CD14-positive monocyte (primary cell): ENCODE data around the gene INPP5A. TPM values are rescaled to one million over a fixed set of nuclear protein-coding genes. Genes with fewer than 3 reads are reported as not detected.
A peak's percentile ranks its signal among the peaks of the same experiment; 100 is the strongest.

ENCODE experiments used
- DNase-seq, 3 donors: peaks; one replicate each; pipeline ENCODE4 v3.0.0-alpha.2; 2011 to 2022
- H2AFZ ChIP-seq: 2 replicates; pipeline ENCODE4 v1.6.0; 2012; ENCODE audit warnings: mild to moderate bottlenecking, low read depth, low read length, inconsistent platforms; ENCODE audit not compliant: insufficient read depth, poor library complexity, severe bottlenecking
- H3K27ac ChIP-seq, 2 donors: 1 replicate in 1 of 2; 2 replicates in 1 of 2; pipeline ENCODE4 v1.5.1; 2012 to 2013; ENCODE audit warnings: low read length in 2 of 2, control low read depth in 1 of 2, inconsistent platforms in 1 of 2, low read depth in 1 of 2, mild to moderate bottlenecking in 1 of 2
- H3K27me3 ChIP-seq, 2 donors: one replicate each; pipeline versions ENCODE4 v1.6.0 to v1.6.1; 2011 to 2013; ENCODE audit warnings: low read length in 2 of 2; ENCODE audit not compliant: control insufficient read depth in 2 of 2, insufficient read depth in 2 of 2
- H3K36me3 ChIP-seq, 2 donors: replicated peaks in 1 of 2; 1 replicate in 1 of 2; 2 replicates in 1 of 2; pipeline versions ENCODE4 v1.5.1 to v1.6.1; 2012 to 2013; ENCODE audit warnings: low read length in 2 of 2, control low read depth in 1 of 2, inconsistent platforms in 1 of 2, mild to moderate bottlenecking in 1 of 2; ENCODE audit not compliant: insufficient read depth in 2 of 2, control insufficient read depth in 1 of 2
- H3K4me1 ChIP-seq, 2 donors: 1 replicate in 1 of 2; 2 replicates in 1 of 2; pipeline versions ENCODE4 v1.5.1 to v1.6.1; 2012 to 2013; ENCODE audit warnings: low read length in 2 of 2, control low read depth in 1 of 2, inconsistent platforms in 1 of 2, mild to moderate bottlenecking in 1 of 2, moderate library complexity in 1 of 2; ENCODE audit not compliant: insufficient read depth in 2 of 2, control insufficient read depth in 1 of 2
- H3K4me2 ChIP-seq: replicated peaks from 2 replicates; pipeline ENCODE3; 2012; ENCODE audit warnings: low read length, moderate library complexity, mild to moderate bottlenecking; ENCODE audit not compliant: poor library complexity, severe bottlenecking; ENCODE audit errors: extremely low read depth
- H3K4me3 ChIP-seq, 3 experiments: fragments of 200-600 bp in 1 of 3; sonication (generic) in 1 of 3; replicated peaks in 1 of 3; 1 replicate in 2 of 3; 2 replicates in 1 of 3; pipeline ENCODE4 v1.5.1; 2011 to 2013; ENCODE audit warnings: low read length in 3 of 3, mild to moderate bottlenecking in 3 of 3, control low read depth in 2 of 3, low read depth in 2 of 3, inconsistent platforms in 1 of 3, moderate library complexity in 1 of 3
- H3K79me2 ChIP-seq: 2 replicates; pipeline ENCODE4 v1.6.0; 2012; ENCODE audit warnings: mild to moderate bottlenecking, control low read depth, inconsistent platforms, low read length, moderate library complexity; ENCODE audit not compliant: insufficient read depth
- H3K9ac ChIP-seq: 2 replicates; pipeline ENCODE4 v1.6.0; 2017; ENCODE audit warnings: low read length, mild to moderate bottlenecking; ENCODE audit not compliant: insufficient read depth, poor library complexity, severe bottlenecking
- H3K9me3 ChIP-seq, 2 donors: replicated peaks in 1 of 2; 1 replicate in 1 of 2; 2 replicates in 1 of 2; pipeline versions ENCODE4 v1.5.1 to v1.6.1; 2012 to 2013; ENCODE audit warnings: low read length in 2 of 2, control low read depth in 1 of 2; ENCODE audit not compliant: control insufficient read depth in 1 of 2, insufficient read depth in 1 of 2
- H4K20me1 ChIP-seq: 2 replicates; pipeline ENCODE4 v1.6.0; 2012; ENCODE audit warnings: mild to moderate bottlenecking, low read length, control low read depth, moderate library complexity; ENCODE audit not compliant: insufficient read depth
- H3K27ac Mint-ChIP-seq, 7 donors: one replicate each; pipeline ENCODE4 v1.8.0; 2020; ENCODE audit warnings: mild to moderate bottlenecking in 7 of 7, mixed read lengths in 7 of 7, moderate library complexity in 6 of 7, inconsistent platforms in 2 of 7
- H3K27me3 Mint-ChIP-seq, 3 donors: one replicate each; pipeline ENCODE4 v1.8.0; 2021 to 2022; ENCODE audit warnings: low read depth in 3 of 3, mild to moderate bottlenecking in 3 of 3, mixed read lengths in 3 of 3, moderate library complexity in 3 of 3, inconsistent platforms in 1 of 3
- H3K36me3 Mint-ChIP-seq, 2 donors: one replicate each; pipeline ENCODE4 v1.8.0; 2020; ENCODE audit warnings: mixed read lengths in 2 of 2, inconsistent platforms in 1 of 2, mild to moderate bottlenecking in 1 of 2
- H3K4me1 Mint-ChIP-seq: one replicate; pipeline ENCODE4 v1.8.0; 2020; ENCODE audit warnings: mild to moderate bottlenecking, mixed read lengths
- H3K4me3 Mint-ChIP-seq, 2 donors: one replicate each; pipeline ENCODE4 v1.8.0; 2020; ENCODE audit warnings: mild to moderate bottlenecking in 2 of 2, mixed read lengths in 2 of 2, moderate library complexity in 1 of 2
- H3K9me3 Mint-ChIP-seq, 7 donors: one replicate each; pipeline ENCODE4 v1.8.0; 2020 to 2022; ENCODE audit warnings: mixed read lengths in 7 of 7, mild to moderate bottlenecking in 6 of 7, moderate library complexity in 6 of 7, inconsistent platforms in 2 of 7
- CTCF ChIP-seq: fragments of 200-600 bp; IDR thresholded peaks from one replicate; pipeline ENCODE4 v1.8.0; 2022; ENCODE audit warnings: antibody characterized with exemption, mild to moderate bottlenecking
- WGBS: methylation state at CpG from one replicate; pipeline ENCODE4 v1.1.5; 2013; ENCODE audit warnings: missing lambda C conversion rate; ENCODE audit not compliant: insufficient coverage; 5-methylcytosine and 5-hydroxymethylcytosine counted together
- intact Hi-C, 2 donors: fragments of 100-400 bp; cut with micrococcal nuclease; formaldehyde crosslinking; loops; one replicate each; pipeline versions ENCODE4 v1.15.0 to v1.15.1; 2023
- polyA plus RNA-seq, 3 donors: library from polyadenylated mRNA; depleted of rRNA in 1 of 3; unstranded in 2 of 3; stranded (reverse) in 1 of 3; fragments of 300-500 nt in 2 of 3; fragments of >200 nt in 1 of 3; fragmentation: Illumina TruSeq in 2 of 3; gene quantifications; 1 replicate in 2 of 3; 2 replicates in 1 of 3; pipeline ENCODE4 v1.2.3, GENCODE V29; 2012 to 2021

Gene INPP5A
- polyA plus RNA-seq, 3 donors, result 0.87 to 17.2 (median 2.9) TPM

GRCh38 chr10:132580617-132581016 is 43.0 kb downstream of the INPP5A start:
- no peaks in the 10 kb centered on the region for H3K9me3 ChIP-seq
- Mint-ChIP-seq H3K4me3 (no peak overlapping the region), H3K36me3 (peaks cover 32 to 47% of the 10 kb centered on the region in 2 donors), H3K27me3 (peaks cover 0 to 16% (median 7%) of the 10 kb centered on the region in 3 donors), H3K4me1 (peaks cover 33% of the 10 kb centered on the region), H3K9me3 (peaks cover 0 to 8% (median 0%) of the 10 kb centered on the region in 7 donors), H3K27ac (peak overlapping the region in 1 of 7 donors; percentile 62)
- no peak overlapping the region for H2AFZ ChIP-seq
- no peak overlapping the region for H3K4me3 ChIP-seq
- TF ChIP-seq CTCF, result no peak
- peaks cover 53% of the 10 kb centered on the region for H4K20me1 ChIP-seq
- peaks cover 97% of the 10 kb centered on the region for H3K79me2 ChIP-seq
- 100% methylated on average over 1 of the region's 1 CpG for WGBS
- H3K27me3 ChIP-seq, result no peaks in the 10 kb centered on the region
- DNase-seq, result no peak
- H3K4me2 ChIP-seq, result no peak overlapping the region
- H3K4me1 ChIP-seq, result peaks cover 41 to 54% of the 10 kb centered on the region in 2 donors
- H3K27ac ChIP-seq, result no peak overlapping the region
- H3K9ac ChIP-seq, result no peak overlapping the region
- no peaks in the 10 kb centered on the region for H3K36me3 ChIP-seq
- intact Hi-C loops, result loop anchor here in 1 of 2 donors (5.0 kb wide), 1 partner anchor 123 kb away; no protein-coding TSS in a partner anchor

GRCh38 chr10:132582137-132582536 is 44.5 kb downstream of the INPP5A start:
- Mint-ChIP-seq H3K9me3 (peaks cover 0 to 12% (median 0%) of the 10 kb centered on the region in 7 donors), H3K27me3 (peaks cover 0 to 14% (median 10%) of the 10 kb centered on the region in 3 donors), H3K36me3 (peaks cover 29 to 44% of the 10 kb centered on the region in 2 donors), H3K27ac (no peak overlapping the region), H3K4me1 (peaks cover 48% of the 10 kb centered on the region), H3K4me3 (peak overlapping the region in 1 of 2 donors; percentile 11)
- H3K9ac ChIP-seq, result no peak overlapping the region
- DNase-seq, result no peak
- no peak overlapping the region for H3K27ac ChIP-seq
- H3K4me1 ChIP-seq, result peaks cover 41 to 54% of the 10 kb centered on the region in 2 donors
- TF ChIP-seq CTCF, result no peak
- H4K20me1 ChIP-seq, result peaks cover 38% of the 10 kb centered on the region
- WGBS, result no CpG with 5 or more reads among the region's 4 CpGs
- H3K36me3 ChIP-seq, result no peaks in the 10 kb centered on the region
- no peak overlapping the region for H3K4me2 ChIP-seq
- no peak overlapping the region for H3K4me3 ChIP-seq
- intact Hi-C loops, result loop anchor here in 1 of 2 donors (5.0 kb wide), 1 partner anchor 125 kb away; no protein-coding TSS in a partner anchor
- H3K9me3 ChIP-seq, result no peaks in the 10 kb centered on the region
- H3K79me2 ChIP-seq, result peaks cover 98% of the 10 kb centered on the region
- H2AFZ ChIP-seq, result no peak overlapping the region
- no peaks in the 10 kb centered on the region for H3K27me3 ChIP-seq
